VCaP (cell line): ENCODE measurements around the gene PIAS1.

Source experiments
- H3K27ac ChIP-seq: fragments of 450-650 bp; 2 replicates; pipeline ENCODE4 v1.5.1; 2017
- TF ChIP-seq, protein P1 (sequence below): fragments of 450-650 bp; conservative IDR thresholded peaks from 2 replicates; pipeline ENCODE4 v1.5.1; 2017; ENCODE audit warnings: mild to moderate bottlenecking, moderate library complexity

PIAS1 gene

DNA sequence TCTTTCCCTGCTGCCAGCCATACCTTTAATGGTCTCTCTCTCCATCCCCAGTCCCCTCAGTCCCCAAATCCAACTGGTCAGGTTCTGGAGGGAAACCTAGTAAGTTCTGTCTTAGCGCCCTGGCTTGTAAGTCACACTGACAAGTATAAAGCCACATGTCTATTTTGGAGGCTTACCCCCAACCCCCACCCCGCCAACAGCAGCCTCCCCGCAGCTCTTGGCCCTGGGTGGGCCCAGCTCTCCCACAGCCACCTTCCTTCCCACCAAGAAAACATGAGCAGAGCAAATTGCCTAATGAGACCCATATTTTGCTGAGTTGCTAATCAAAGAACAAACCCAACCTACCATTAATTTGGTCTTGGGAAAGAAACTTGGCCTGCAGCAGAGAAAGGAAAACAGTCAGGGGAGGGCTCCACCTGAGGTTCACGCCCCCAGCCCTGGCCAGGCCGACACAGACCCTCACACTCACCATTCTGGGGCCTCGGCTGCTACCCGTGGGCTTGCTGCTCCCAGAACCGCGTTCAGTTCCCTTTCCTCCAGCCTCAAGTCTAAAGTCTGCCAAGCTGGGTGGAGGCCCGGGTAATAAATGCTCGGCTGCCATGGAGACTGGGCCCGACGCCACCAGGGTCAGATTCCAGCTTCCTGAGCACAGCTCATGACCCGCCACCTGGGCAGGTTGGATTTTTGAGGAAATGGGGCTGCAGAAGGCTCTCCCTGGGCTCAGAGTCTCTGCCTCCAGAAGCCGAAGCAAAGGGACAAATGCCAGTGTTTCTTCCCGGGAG is 150.9 kb downstream of the PIAS1 start, which contains the start of gene CALML4:
TSS of gene CALML4 (minus strand) at position 557 of the 782 bp plus-strand sequence. CDS start at position 472, 85 bp downstream.
- TF ChIP-seq, protein P1, sequence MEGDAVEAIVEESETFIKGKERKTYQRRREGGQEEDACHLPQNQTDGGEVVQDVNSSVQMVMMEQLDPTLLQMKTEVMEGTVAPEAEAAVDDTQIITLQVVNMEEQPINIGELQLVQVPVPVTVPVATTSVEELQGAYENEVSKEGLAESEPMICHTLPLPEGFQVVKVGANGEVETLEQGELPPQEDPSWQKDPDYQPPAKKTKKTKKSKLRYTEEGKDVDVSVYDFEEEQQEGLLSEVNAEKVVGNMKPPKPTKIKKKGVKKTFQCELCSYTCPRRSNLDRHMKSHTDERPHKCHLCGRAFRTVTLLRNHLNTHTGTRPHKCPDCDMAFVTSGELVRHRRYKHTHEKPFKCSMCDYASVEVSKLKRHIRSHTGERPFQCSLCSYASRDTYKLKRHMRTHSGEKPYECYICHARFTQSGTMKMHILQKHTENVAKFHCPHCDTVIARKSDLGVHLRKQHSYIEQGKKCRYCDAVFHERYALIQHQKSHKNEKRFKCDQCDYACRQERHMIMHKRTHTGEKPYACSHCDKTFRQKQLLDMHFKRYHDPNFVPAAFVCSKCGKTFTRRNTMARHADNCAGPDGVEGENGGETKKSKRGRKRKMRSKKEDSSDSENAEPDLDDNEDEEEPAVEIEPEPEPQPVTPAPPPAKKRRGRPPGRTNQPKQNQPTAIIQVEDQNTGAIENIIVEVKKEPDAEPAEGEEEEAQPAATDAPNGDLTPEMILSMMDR = no peak
- peak within 1 kb of the TSS; percentile 91 for H3K27ac ChIP-seq

GRCh38 chr15:68205558-68205944 is 151.4 kb downstream of the PIAS1 start:
- TF ChIP-seq, protein P1 = no peak
- peak overlapping the region; percentile 91 for H3K27ac ChIP-seq

GRCh38 chr15:68205954-68206539 is 151.9 kb downstream of the PIAS1 start:
- TF ChIP-seq, protein P1 = no peak
- peak overlapping the region; percentile 91 for H3K27ac ChIP-seq

DNA sequence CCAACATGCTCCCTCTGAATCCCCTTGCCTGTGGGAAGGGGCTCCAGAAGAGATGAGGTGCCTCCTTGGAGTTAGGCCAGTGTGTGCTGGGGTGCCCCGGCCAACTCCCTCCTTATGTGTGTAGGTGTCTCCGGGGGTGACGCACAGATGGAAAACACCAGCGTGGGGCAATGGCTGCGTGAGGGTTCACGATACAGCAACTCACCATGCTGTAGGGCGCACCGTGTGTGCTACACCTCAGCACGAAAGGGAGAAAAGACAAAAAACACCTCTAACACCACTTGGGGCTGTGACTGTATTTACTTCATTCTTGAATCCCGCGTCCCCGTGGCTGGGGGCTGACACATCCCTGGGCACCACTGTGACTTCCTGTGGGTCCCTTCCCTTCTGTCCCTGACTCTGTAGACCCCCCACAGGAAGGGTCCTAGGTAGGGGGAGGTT is 152.6 kb downstream of the PIAS1 start:
- H3K27ac ChIP-seq = peak overlapping the region; percentile 91

DNA sequence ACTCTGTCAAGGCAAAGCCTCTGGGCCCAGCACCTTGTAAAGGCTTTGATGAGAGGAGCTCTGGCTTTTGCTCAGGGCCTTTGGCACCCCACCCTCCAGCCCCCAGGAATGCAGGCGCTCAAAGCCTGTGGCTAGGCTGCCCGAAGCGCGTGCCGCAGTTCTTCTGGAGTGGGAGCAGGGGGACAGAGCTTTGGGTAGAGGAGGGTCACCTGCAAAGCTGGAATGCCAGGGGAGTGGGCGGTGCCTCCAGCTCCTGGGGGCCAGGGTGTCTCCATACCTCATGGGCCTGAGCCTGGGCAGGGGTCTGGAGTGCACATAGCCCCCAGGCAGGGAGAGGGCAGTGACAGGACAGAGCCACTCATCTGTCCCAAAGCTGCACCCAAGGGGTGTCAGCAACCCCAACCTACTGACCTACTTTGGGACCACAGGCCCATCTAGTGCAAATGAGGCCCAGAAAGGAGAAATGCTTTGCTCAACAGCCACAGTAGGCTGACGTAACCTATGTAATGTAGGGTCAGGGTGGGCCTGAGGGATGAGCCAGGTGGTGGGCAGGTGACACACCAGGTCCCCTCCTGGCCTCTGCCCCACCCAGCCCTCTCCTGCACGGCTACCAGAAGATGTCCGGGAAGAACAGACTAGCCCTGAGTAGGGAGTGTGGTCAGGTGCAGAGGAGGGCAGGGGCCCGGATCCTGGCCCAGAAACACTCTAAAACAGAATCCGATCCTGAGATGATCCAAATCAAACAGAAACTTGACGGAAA is 153.2 kb downstream of the PIAS1 start:
- peak overlapping the region; percentile 91; the same call in 1 of the 2 replicates for H3K27ac ChIP-seq
- TF ChIP-seq, protein P1 = no peak

More for the DNA sequence above, 152.6 kb downstream of the PIAS1 start:
- TF ChIP-seq, protein P1 = no peak

- no peak overlapping the region for H3K27ac ChIP-seq
- TF ChIP-seq, protein P1 = no peak
Measured at GRCh38 chr15:68208136-68208535, 154.0 kb downstream of the PIAS1 start.
